Heart left ventricle (tissue), 16 donors: ENCODE data around the gene UEVLD. TPM values are rescaled to one million over a fixed set of nuclear protein-coding genes. Genes with fewer than 3 reads are reported as not detected.

Experiments
- ATAC-seq, 4 donors: fragments of 200-7000 bp; cut with Tn5 transposase; one replicate each; pipeline ENCODE4 v1.9.1; 2020 to 2022; ENCODE audit warnings: moderate library complexity in 4 of 4, mild to moderate bottlenecking in 3 of 4, moderate number of reproducible peaks in 1 of 4
- DNase-seq, 5 donors: peaks; one replicate each; pipeline ENCODE4 v3.0.0-alpha.2; 2020
- H3K27ac ChIP-seq, 12 donors: fragments of 200-600 bp; sonication (generic) in 4 of 12; one replicate each; pipeline versions ENCODE4 v1.5.0 to v1.8.0; 2016 to 2022; ENCODE audit warnings: mild to moderate bottlenecking in 2 of 12
- H3K27me3 ChIP-seq, 9 donors: fragments of 200-600 bp; sonication (generic) in 2 of 9; one replicate each; pipeline versions ENCODE4 v1.5.1 to v1.8.0; 2016 to 2022; ENCODE audit warnings: mild to moderate bottlenecking in 3 of 9
- H3K36me3 ChIP-seq, 9 donors: fragments of 200-600 bp; sonication (generic) in 2 of 9; one replicate each; pipeline versions ENCODE4 v1.5.0 to v1.8.0; 2018 to 2022; ENCODE audit warnings: mild to moderate bottlenecking in 2 of 9
- H3K4me1 ChIP-seq, 12 donors: fragments of 200-600 bp; sonication (generic) in 4 of 12; one replicate each; pipeline versions ENCODE4 v1.5.0 to v1.8.0; 2016 to 2022; ENCODE audit warnings: mild to moderate bottlenecking in 3 of 12
- H3K4me3 ChIP-seq, 12 donors: fragments of 200-600 bp; sonication (generic) in 4 of 12; one replicate each; pipeline versions ENCODE4 v1.5.0 to v1.8.0; 2017 to 2022; ENCODE audit warnings: mild to moderate bottlenecking in 9 of 12, moderate library complexity in 4 of 12
- H3K9me3 ChIP-seq, 12 donors: fragments of 200-600 bp; sonication (generic) in 4 of 12; one replicate each; pipeline versions ENCODE4 v1.5.0 to v1.8.0; 2016 to 2022; ENCODE audit warnings: mild to moderate bottlenecking in 1 of 12
- CTCF ChIP-seq, 12 donors: fragments of 200-600 bp; sonication (generic) in 4 of 12; IDR thresholded peaks; one replicate each; pipeline versions ENCODE4 v1.5.0 to v1.8.0; 2018 to 2022; ENCODE audit warnings: antibody characterized with exemption in 12 of 12, mild to moderate bottlenecking in 5 of 12
- POLR2A ChIP-seq, 2 donors: fragments of 450-650 bp; IDR thresholded peaks; one replicate each; pipeline ENCODE4 v1.6.1; 2017; ENCODE audit warnings: antibody characterized with exemption in 2 of 2, mild to moderate bottlenecking in 2 of 2, moderate library complexity in 2 of 2
- WGBS, 4 donors: extraction: QIAGEN DNeasy Blood & Tissue Kit in 2 of 4; methylation state at CpG; one replicate each; pipeline versions ENCODE4 v1.1.5 to v1.1.7; 2013 to 2018; 5-methylcytosine and 5-hydroxymethylcytosine counted together
- intact Hi-C, 10 donors: fragments of 100-400 bp; cut with DNase I; formaldehyde crosslinking; loops; one replicate each; pipeline versions ENCODE4 v1.11.1 to v1.14.2; 2022
- polyA plus RNA-seq, 2 donors: library from polyadenylated mRNA; stranded (reverse); fragments of 200-250 nt; gene quantifications; one replicate each; pipeline ENCODE4 v1.2.3, GENCODE V29; 2013
- total RNA-seq, 9 donors: library from RNA; depleted of rRNA in 2 of 9; stranded (reverse); fragments of >200 nt in 2 of 9; fragmentation: NEBNext Ultra II Directional in 3 of 9; extraction: Animal tissue kit (Norgen Biotek cat#: 25700) in 3 of 9; gene quantifications; one replicate each; pipeline versions ENCODE4 v1.1.0 to v1.2.4, GENCODE V29; 2016 to 2023
- donor health status: ischemic (EF 13 %, LVEDD 7.1; RV severe dilation, severe dysfunction).
- donor health status: healthy with polysubstance abuse.
- donor health status: DM: no; HTN: yes; CAD: no.
- donor health status: DM: no; HTN: no; CAD: no.
- donor health status: ischemic (EF 25% LVEDD 6.9; RV normal size, moderate dysfunction).
- donor health status: ischemic (EF 25% LVEDD 5.7; RV mildly dilated, moderate dysfunction).
- donor health status: healthy.
- donor health status: DM: yes; HTN: yes; CAD: no.
- donor health status: ischemic (EF 35%, LVEDD 5.7; RV mildly dilated, moderate dysfunction).
- donor health status: nonischemic (EF 11% LVEDD 7.7; RV severe dilation, severe dysfunction).
- donor health status: DM: yes; HTN: yes; CAD: no.
- donor health status: PGD.
- donor health status: ischemic (EF 29% LVEDD 5.4; RV normal size, mild dysfunction).
- donor health status: nonischemic (EF 23%, LVEDD 6.1; RV moderate dilation, normal function).

UEVLD gene
- total and polyA plus RNA-seq, 11 donors, result 4.3 to 37.8 (median 20.2) TPM

- WGBS, 4 donors, result 80 to 89% (median 83%) methylated on average over 2 of the region's 2 CpGs
Measured at GRCh38 chr11:18548001-18548400, 40.5 kb downstream of the UEVLD start.

GRCh38 chr11:18540207-18541009 is 48.1 kb downstream of the UEVLD start:
- peaks cover under 1 to 86% (median 68%) of the 10 kb centered on the region in 9 donors for H3K36me3 ChIP-seq
- TF ChIP-seq CTCF (IDR thresholded peaks at IDR 0.05), result peak in 11 of 12 donors; percentile 14 to 46 (median 38)
- TF ChIP-seq POLR2A (IDR thresholded peaks at IDR 0.05), result no peak
- 91 to 96% (median 94%) methylated on average over 1 of the region's 1 CpG for WGBS, 4 donors
- DNase-seq (no peak), ATAC-seq (no peak)
- intact Hi-C loops, result loop anchor here in 3 of 10 donors (5.0 to 10.0 kb wide), 2 partner anchors 192 to 194 kb away; no protein-coding TSS in a partner anchor
- H3K27me3 ChIP-seq, result no peaks in the 10 kb centered on the region
- H3K9me3 ChIP-seq, result no peaks in the 10 kb centered on the region
- no peaks in the 10 kb centered on the region for H3K4me1 ChIP-seq
- H3K4me3 ChIP-seq, result no peak overlapping the region
- no peak overlapping the region for H3K27ac ChIP-seq

More at GRCh38 chr11:18548001-18548400, 40.5 kb downstream of the UEVLD start:
- Histone ChIP-seq H3K36me3 (peaks cover 2 to 100% (median 72%) of the 10 kb centered on the region in 9 donors), H3K4me1 (no peaks in the 10 kb centered on the region), H3K4me3 (no peak overlapping the region), H3K27ac (no peak overlapping the region), H3K9me3 (no peaks in the 10 kb centered on the region), H3K27me3 (no peaks in the 10 kb centered on the region)
- DNase-seq (no peak), ATAC-seq (no peak)
- TF ChIP-seq CTCF (IDR thresholded peaks at IDR 0.05) (no peak), POLR2A (IDR thresholded peaks at IDR 0.05) (no peak)
- intact Hi-C loops, result loop anchor here in 1 of 10 donors (10.0 kb wide), 1 partner anchor 187 kb away; no protein-coding TSS in a partner anchor

- intact Hi-C loops, result loop anchor here in 3 of 10 donors (10.0 kb wide), 1 partner anchor 189 kb away; the partner anchor contains the start of gene IGSF22 (in 3 of the 3)
- Histone ChIP-seq H3K4me1 (no peaks in the 10 kb centered on the region), H3K36me3 (peaks cover 0 to 85% (median 65%) of the 10 kb centered on the region in 9 donors), H3K9me3 (no peaks in the 10 kb centered on the region), H3K27ac (no peak overlapping the region), H3K27me3 (no peaks in the 10 kb centered on the region), H3K4me3 (no peak overlapping the region)
- no peak for ATAC-seq
- 90 to 95% (median 92%) methylated on average over 1 of the region's 1 CpG for WGBS, 4 donors
- DNase-seq, result no peak
- no peak for TF ChIP-seq CTCF (IDR thresholded peaks at IDR 0.05)
- TF ChIP-seq POLR2A (IDR thresholded peaks at IDR 0.05), result no peak
Measured at GRCh38 chr11:18536209-18536608, 52.3 kb downstream of the UEVLD start.

GRCh38 chr11:18534245-18534644 is 54.3 kb downstream of the UEVLD start:
- no peak overlapping the region for H3K4me3 ChIP-seq
- intact Hi-C loops, result loop anchor here in 3 of 10 donors (10.0 kb wide), 1 partner anchor 191 kb away; the partner anchor contains the start of gene IGSF22 (in 3 of the 3)
- 93 to 98% (median 94%) methylated on average over 1 of the region's 1 CpG for WGBS, 4 donors
- DNase-seq (no peak), ATAC-seq (no peak)
- peaks cover 0 to 3% (median 0%) of the 10 kb centered on the region in 12 donors for H3K4me1 ChIP-seq
- TF ChIP-seq POLR2A (IDR thresholded peaks at IDR 0.05) (no peak), CTCF (IDR thresholded peaks at IDR 0.05) (no peak)
- peaks cover 0 to 75% (median 65%) of the 10 kb centered on the region in 9 donors for H3K36me3 ChIP-seq
- H3K27me3 ChIP-seq, result no peaks in the 10 kb centered on the region
- no peaks in the 10 kb centered on the region for H3K9me3 ChIP-seq
- no peak overlapping the region for H3K27ac ChIP-seq
